ENCODE data around the gene PCDH17. TPM values are rescaled to one million over a fixed set of nuclear protein-coding genes. Genes with fewer than 3 reads are reported as not detected.

Gene PCDH17
- total and polyA plus RNA-seq, 2 of the 8 experiments (the other 6 are each of a cell fraction or from before 2014, with no cell fraction given): 0.20 to 0.60 TPM

- Histone ChIP-seq H2AFZ (ENCODE audit: low read length) (no peak overlapping the region), H4K8ac (ENCODE audit: extremely low read depth, insufficient read depth, low read length) (no peak overlapping the region), H3K9ac (replicated peaks in 1 of 4; ENCODE audit: extremely low read depth in 1 of 4, low read depth in 3 of 4, low read length in 3 of 4) (no peak overlapping the region), H3K4me2 (ENCODE audit: insufficient read depth in 1 of 2, low read depth in 2 of 2, low read length in 2 of 2) (no peak overlapping the region), H3K23ac (ENCODE audit: insufficient read length) (no peak overlapping the region), H3K36me3 (ENCODE audit: control insufficient read depth in 2 of 4, insufficient read depth in 4 of 4, low read length in 3 of 4) (no peaks in the 10 kb centered on the region), H2AK5ac (ENCODE audit: low read depth, low read length) (no peak overlapping the region), H3K9me3 (ENCODE audit: insufficient read depth in 2 of 2, low read depth in 1 of 2, low read length in 1 of 2) (no peaks in the 10 kb centered on the region), H3K56ac (replicated peaks; ENCODE audit: insufficient read length, low read depth, low read length) (no peak overlapping the region), H4K20me1 (replicated peaks in 1 of 2; ENCODE audit: control insufficient read depth in 1 of 2, insufficient read depth in 2 of 2, low read length in 2 of 2) (no peaks in the 10 kb centered on the region), H4K5ac (ENCODE audit: insufficient read length, low read depth, low read length) (no peak overlapping the region), H3K4me3 (ENCODE audit: extremely low read depth in 1 of 4, insufficient read depth in 2 of 4, low read depth in 3 of 4, low read length in 4 of 4) (no peak overlapping the region), H3K23me2 (ENCODE audit: low read depth, low read length) (no peaks in the 10 kb centered on the region), H3K14ac (ENCODE audit: insufficient read length) (no peak overlapping the region), H3K27me3 (replicated peaks in 1 of 4; ENCODE audit: control insufficient read depth in 3 of 4, extremely low read depth in 1 of 4, insufficient read depth in 3 of 4, low read length in 3 of 4) (no peaks in the 10 kb centered on the region), H3K4ac (replicated peaks; ENCODE audit: insufficient read length, low read depth, low read length) (no peak overlapping the region), H3K27ac (ENCODE audit: low read depth, low read length) (no peak overlapping the region), H4K91ac (replicated peaks; ENCODE audit: insufficient read length, low read length) (no peak overlapping the region), H3K4me1 (replicated peaks in 1 of 4; ENCODE audit: control insufficient read depth in 3 of 4, insufficient read depth in 4 of 4, low read length in 3 of 4) (peaks cover 0 to 12% (median 4%) of the 10 kb centered on the region in 4 experiments; a peak in 3 of 7 replicates), H2BK15ac (ENCODE audit: low read length) (no peak overlapping the region), H2BK5ac (ENCODE audit: low read depth, low read length) (no peak overlapping the region), H2BK20ac (ENCODE audit: low read length) (no peak overlapping the region), H3K18ac (ENCODE audit: extremely low read depth, low read length) (no peak overlapping the region), H3K79me2 (ENCODE audit: control insufficient read depth in 1 of 2, insufficient read depth in 2 of 2, low read length in 2 of 2) (no peaks in the 10 kb centered on the region), H3K79me1 (ENCODE audit: low read depth, low read length) (no peaks in the 10 kb centered on the region), H2BK120ac (replicated peaks; ENCODE audit: low read depth, low read length) (no peak overlapping the region), H2BK12ac (ENCODE audit: low read depth, low read length) (no peak overlapping the region)
- ChIA-PET CTCF (ENCODE audit: partially characterized antibody) (no interaction called here), POLR2A (ENCODE audit: partially characterized antibody) (no interaction called here)
- no peak for FAIRE-seq
- WGBS, 2 experiments (ENCODE audit: extremely low coverage in 1 of 2, insufficient coverage in 1 of 2, insufficient read length in 1 of 2, insufficient replicate concordance in 2 of 2, low coverage in 1 of 2, low lambda C conversion rate in 2 of 2, missing lambda C conversion rate in 1 of 2): 66% methylated on average over 2 of the region's 2 CpGs; no CpG with 5 or more reads in 1 of the 2 experiments
- no peak for TF ChIP-seq HDAC6 (IDR thresholded peaks at IDR 0.05; ENCODE audit: low read depth, low read length)
- no peak for TF ChIP-seq SRF (IDR thresholded peaks at IDR 0.05; ENCODE audit: low read depth, low read length)
- no peak for TF ChIP-seq GTF2F1 (IDR thresholded peaks at IDR 0.05; ENCODE audit: borderline replicate concordance, low read depth, low read length)
- no peak for TF ChIP-seq SIX5 (IDR thresholded peaks at IDR 0.05; ENCODE audit: low read depth, low read length)
- DNase-seq (ENCODE audit: low read depth in 1 of 2, low spot score in 2 of 2): no peak
Measured at GRCh38 chr13:57739089-57739488, 107.5 kb downstream of the PCDH17 start.

Measured in H1 (cell line).